Endothelial cell of umbilical vein (primary cell): ENCODE results near the gene MRC2. TPM values are rescaled to one million over a fixed set of nuclear protein-coding genes. Genes with fewer than 3 reads are reported as not detected.

ENCODE experiments used
- BruUV-seq: library from RNA; stranded (reverse); fragments of 400-500 nt; replicated peaks from 2 replicates; lab custom pipeline; 2021; lab: Mats Ljungman, UMichigan
- CTCF ChIA-PET: fragments of 300-600, 350-600 bp; sonication (Branson Sonifier 250); formaldehyde crosslinking; loops from one replicate; lab custom pipeline; 2021; ENCODE audit warnings: antibody characterized with exemption, inconsistent platforms; lab: Charles Lee
- POLR2A ChIA-PET: fragments of 300-600, 350-600 bp; sonication (Branson Sonifier 250); formaldehyde crosslinking; loops from one replicate; lab custom pipeline; 2021; ENCODE audit warnings: antibody characterized with exemption, inconsistent platforms; lab: Charles Lee
- DNase-seq: peaks from one replicate; pipeline ENCODE4 v3.0.0-alpha.2; 2011; ENCODE audit warnings: low read depth, low spot score
- FAIRE-seq: peaks from 2 replicates; lab custom pipeline; 2011; peaks lifted over from hg19 to GRCh38; lab: Jason Lieb, UNC
- H2AFZ ChIP-seq: 2 replicates; pipeline ENCODE4 v1.6.0; 2012; ENCODE audit warnings: low read depth, low read length, control low read depth, inconsistent platforms
- H3K27ac ChIP-seq: 2 replicates; pipeline ENCODE4 v1.5.1; 2011; ENCODE audit warnings: low read depth, mild to moderate bottlenecking, control low read depth, low read length, moderate library complexity; ENCODE audit not compliant: insufficient read depth
- H3K27me3 ChIP-seq, 2 experiments: 2 replicates each; pipeline versions ENCODE4 v1.6.0 to v1.6.1; 2011; ENCODE audit warnings: low read length in 2 of 2, mixed read lengths in 1 of 2; ENCODE audit not compliant: control insufficient read depth in 2 of 2, insufficient read depth in 2 of 2
- H3K36me3 ChIP-seq, 2 experiments: 2 replicates in 1 of 2; 3 replicates in 1 of 2; pipeline ENCODE4 v1.5.1; 2011; ENCODE audit warnings: low read length in 2 of 2, mild to moderate bottlenecking in 1 of 2, moderate library complexity in 1 of 2; ENCODE audit not compliant: control insufficient read depth in 2 of 2, insufficient read depth in 2 of 2; ENCODE audit errors: extremely low read depth in 1 of 2
- H3K4me1 ChIP-seq: 3 replicates; pipeline ENCODE4 v1.5.1; 2011; ENCODE audit warnings: mild to moderate bottlenecking, low read length; ENCODE audit not compliant: control insufficient read depth, insufficient read depth; ENCODE audit errors: extremely low read depth
- H3K4me2 ChIP-seq: 2 replicates; pipeline ENCODE4 v1.6.1; 2011; ENCODE audit warnings: low read length, control low read depth, mixed read lengths; ENCODE audit not compliant: insufficient read depth
- H3K4me3 ChIP-seq, 3 experiments: fragments of 200-600 bp in 1 of 3; sonication (generic), shearing (Covaris generic) in 1 of 3; replicated peaks in 1 of 3; 2 replicates each; pipeline ENCODE4 v1.5.1; 2011 to 2016; ENCODE audit warnings: control low read depth in 3 of 3, low read length in 3 of 3, mild to moderate bottlenecking in 2 of 3, inconsistent platforms in 1 of 3, low read depth in 1 of 3, moderate library complexity in 1 of 3; ENCODE audit not compliant: insufficient read depth in 1 of 3
- H3K79me2 ChIP-seq: 2 replicates; pipeline ENCODE4 v1.6.0; 2012; ENCODE audit warnings: low read length, inconsistent platforms; ENCODE audit not compliant: control insufficient read depth, insufficient read depth
- H3K9ac ChIP-seq: replicated peaks from 2 replicates; pipeline ENCODE3; 2011; ENCODE audit warnings: low read length, control low read depth; ENCODE audit not compliant: insufficient read depth; ENCODE audit errors: extremely low read depth
- H3K9me1 ChIP-seq: replicated peaks from 3 replicates; pipeline ENCODE4 v1.6.0; 2011; ENCODE audit warnings: mild to moderate bottlenecking, low read length; ENCODE audit not compliant: control insufficient read depth, insufficient read depth; ENCODE audit errors: extremely low read depth
- H3K9me3 ChIP-seq: replicated peaks from 2 replicates; pipeline ENCODE4 v1.5.1; 2012; ENCODE audit warnings: low read length, inconsistent platforms; ENCODE audit not compliant: control insufficient read depth, insufficient read depth
- H4K20me1 ChIP-seq: replicated peaks from 2 replicates; pipeline ENCODE3; 2011; ENCODE audit warnings: mild to moderate bottlenecking, low read length; ENCODE audit not compliant: control insufficient read depth, insufficient read depth; ENCODE audit errors: extremely low read depth
- GATA2 ChIP-seq: IDR thresholded peaks from 2 replicates; pipeline ENCODE4 v1.7.0; 2011; ENCODE audit warnings: low read depth, mild to moderate bottlenecking, moderate library complexity, mixed read lengths, low read length; ENCODE audit not compliant: insufficient read length, insufficient read depth
- POLR2AphosphoS5 ChIP-seq: IDR thresholded peaks from 2 replicates; pipeline ENCODE4 v1.6.1; 2012; ENCODE audit warnings: low read depth, mild to moderate bottlenecking, control low read depth, low read length, moderate library complexity; ENCODE audit not compliant: insufficient read depth
- dilution Hi-C: fragments of 300-500 bp; cut with MboI; formaldehyde crosslinking; loops from one replicate; pipeline ENCODE4 v1.15.0; 2019; ENCODE audit warnings: low sequenced_read_pairs; ENCODE audit not compliant: extremely low pct_ligation_motif_present
- intact Hi-C: fragments of 100-400 bp; cut with micrococcal nuclease; formaldehyde crosslinking; loops from one replicate; pipeline ENCODE4 v1.10.0; 2022
- polyA plus RNA-seq, 4 experiments: library from polyadenylated mRNA; depleted of rRNA in 3 of 4; stranded (reverse) in 3 of 4; unstranded in 1 of 4; fragments of >200 nt; gene quantifications; 2 replicates each; pipeline versions ENCODE4 v1.2.1 to v1.2.3, GENCODE V29; 2011 to 2012; ENCODE audit warnings: missing spikeins in 1 of 4
- total RNA-seq: library from RNA; stranded (reverse); gene quantifications from 2 replicates; pipeline ENCODE4 v1.2.3, GENCODE V29; 2021
- TF ChIP-seq, protein P1 (sequence below), 2 donors: IDR thresholded peaks; 1 replicate in 1 of 2; 2 replicates in 1 of 2; pipeline ENCODE4 v1.5.1; 2011; ENCODE audit warnings: low read length in 2 of 2, mild to moderate bottlenecking in 2 of 2, moderate library complexity in 2 of 2, control low read depth in 1 of 2, inconsistent platforms in 1 of 2, low read depth in 1 of 2; ENCODE audit not compliant: insufficient read depth in 1 of 2; ENCODE audit errors: extremely low read depth in 1 of 2

The MRC2 gene
- total and polyA plus RNA-seq, 2 donors (not counting 3 experiments of a cell fraction or from before 2014, with no cell fraction given): 30.6 to 52.7 TPM

DNA sequence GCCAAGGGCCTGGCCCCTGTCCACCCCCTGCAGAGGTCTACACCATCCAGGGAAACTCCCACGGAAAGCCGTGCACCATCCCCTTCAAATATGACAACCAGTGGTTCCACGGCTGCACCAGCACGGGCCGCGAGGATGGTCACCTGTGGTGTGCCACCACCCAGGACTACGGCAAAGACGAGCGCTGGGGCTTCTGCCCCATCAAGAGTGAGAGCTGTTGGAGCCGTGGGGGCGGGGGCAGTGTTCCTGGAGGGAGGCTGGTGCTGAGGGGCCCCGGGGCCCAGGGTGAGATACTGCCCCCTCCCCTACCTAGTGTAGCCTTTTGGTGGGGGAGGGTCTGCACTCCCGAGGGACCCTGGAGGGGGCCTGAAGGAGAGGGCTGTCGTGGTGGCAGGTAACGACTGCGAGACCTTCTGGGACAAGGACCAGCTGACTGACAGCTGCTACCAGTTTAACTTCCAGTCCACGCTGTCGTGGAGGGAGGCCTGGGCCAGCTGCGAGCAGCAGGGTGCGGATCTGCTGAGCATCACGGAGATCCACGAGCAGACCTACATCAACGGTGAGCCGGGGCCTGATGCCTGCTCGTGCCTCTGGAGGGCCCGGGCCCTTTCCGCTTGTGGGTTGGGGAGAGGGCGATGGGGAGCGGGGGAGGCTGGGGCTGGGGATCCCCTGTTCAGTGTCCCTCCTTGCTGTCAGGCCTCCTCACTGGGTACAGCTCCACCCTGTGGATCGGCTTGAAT is 38.8 kb downstream of the MRC2 start:
- POLR2A ChIA-PET: no interaction called here
- FAIRE-seq (no peak), DNase-seq (no peak)
- intact Hi-C loops: no loop called here
- Histone ChIP-seq H3K27me3 (no peaks in the 10 kb centered on the region), H3K4me3 (no peak overlapping the region), H3K4me1 (no peaks in the 10 kb centered on the region), H3K9ac (no peak overlapping the region), H3K79me2 (no peaks in the 10 kb centered on the region), H3K27ac (no peak overlapping the region), H4K20me1 (no peaks in the 10 kb centered on the region), H3K9me1 (no peaks in the 10 kb centered on the region), H3K4me2 (no peak overlapping the region), H2AFZ (no peak overlapping the region), H3K36me3 (peaks cover 2% of the 10 kb centered on the region in 2 experiments), H3K9me3 (no peaks in the 10 kb centered on the region)
- TF ChIP-seq GATA2 (no peak), POLR2AphosphoS5 (no peak)
- TF ChIP-seq, protein P1, sequence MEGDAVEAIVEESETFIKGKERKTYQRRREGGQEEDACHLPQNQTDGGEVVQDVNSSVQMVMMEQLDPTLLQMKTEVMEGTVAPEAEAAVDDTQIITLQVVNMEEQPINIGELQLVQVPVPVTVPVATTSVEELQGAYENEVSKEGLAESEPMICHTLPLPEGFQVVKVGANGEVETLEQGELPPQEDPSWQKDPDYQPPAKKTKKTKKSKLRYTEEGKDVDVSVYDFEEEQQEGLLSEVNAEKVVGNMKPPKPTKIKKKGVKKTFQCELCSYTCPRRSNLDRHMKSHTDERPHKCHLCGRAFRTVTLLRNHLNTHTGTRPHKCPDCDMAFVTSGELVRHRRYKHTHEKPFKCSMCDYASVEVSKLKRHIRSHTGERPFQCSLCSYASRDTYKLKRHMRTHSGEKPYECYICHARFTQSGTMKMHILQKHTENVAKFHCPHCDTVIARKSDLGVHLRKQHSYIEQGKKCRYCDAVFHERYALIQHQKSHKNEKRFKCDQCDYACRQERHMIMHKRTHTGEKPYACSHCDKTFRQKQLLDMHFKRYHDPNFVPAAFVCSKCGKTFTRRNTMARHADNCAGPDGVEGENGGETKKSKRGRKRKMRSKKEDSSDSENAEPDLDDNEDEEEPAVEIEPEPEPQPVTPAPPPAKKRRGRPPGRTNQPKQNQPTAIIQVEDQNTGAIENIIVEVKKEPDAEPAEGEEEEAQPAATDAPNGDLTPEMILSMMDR (IDR thresholded peaks at IDR 0.05; ENCODE audit: extremely low read depth in 1 of 2, insufficient read depth in 1 of 2, low read depth in 1 of 2, low read length in 2 of 2): no peak
- dilution Hi-C loops: no loop called here
- CTCF ChIA-PET: interaction anchor here (3.3 kb wide), 1 partner anchor 113 kb away, joined by 9 read pairs; no protein-coding TSS in a partner anchor
- TSS peak; percentile 39 for BruUV-seq
